HG03342 (cell line): ENCODE measurements around the gene C18orf32.
"Not testable (repeated sequence)": the region's sequence is repeated elsewhere in the genome, so short reads cannot be mapped to it uniquely, and the experiment has no call there.

Source experiments
- ATAC-seq: cut with Tn5 transposase; IDR thresholded peaks from one replicate; pipeline ENCODE4 v1.9.1; 2021; ENCODE audit warnings: mild to moderate bottlenecking, moderate library complexity; ENCODE audit not compliant: unreplicated experiment

C18orf32 gene

GRCh38 chr18:49503931-49504330 is 16.9 kb upstream of the C18orf32 start:
- no peak for ATAC-seq

DNA sequence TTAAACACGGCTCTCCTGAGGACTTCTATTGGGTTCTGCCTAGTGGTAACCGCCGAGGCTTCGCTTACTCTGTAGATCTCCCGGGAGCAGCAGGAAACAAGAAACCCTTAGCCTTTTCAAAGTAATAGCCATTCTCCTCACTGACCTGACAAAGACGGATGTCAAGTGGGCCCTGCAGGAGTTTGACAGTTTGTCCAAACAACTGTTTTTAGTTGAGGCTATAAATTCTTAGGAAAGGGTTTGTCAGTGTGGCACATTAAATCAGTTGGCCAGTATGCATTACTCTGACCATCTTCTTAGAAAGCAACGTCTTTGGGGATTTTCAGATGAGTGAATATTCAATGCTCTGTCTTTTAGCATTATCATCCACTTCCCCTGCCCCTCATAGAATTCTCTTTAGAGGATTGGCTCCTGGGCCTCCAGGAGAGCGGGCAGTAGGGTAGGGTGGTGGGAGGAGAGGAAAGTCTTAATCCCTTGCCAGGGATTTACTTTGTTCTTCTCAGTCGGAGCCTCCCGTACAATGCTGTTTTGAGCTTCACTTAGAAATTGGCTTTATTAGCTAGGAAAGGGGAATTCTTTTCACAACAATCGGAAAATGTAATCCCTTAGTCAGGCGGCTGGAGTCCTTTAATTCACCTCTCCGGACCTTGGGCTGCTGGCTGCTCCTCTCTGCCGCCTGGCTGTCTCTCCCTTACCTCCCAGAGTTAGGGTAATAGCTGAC is 13.3 kb upstream of the C18orf32 start:
- ATAC-seq, result no peak

GRCh38 chr18:49499046-49499637 is 12.1 kb upstream of the C18orf32 start:
- ATAC-seq, result no peak

GRCh38 chr18:49495480-49495879 is 8.4 kb upstream of the C18orf32 start:
- ATAC-seq, result no peak

GRCh38 chr18:49495076-49495475 is 8.0 kb upstream of the C18orf32 start:
- ATAC-seq, result no peak

- ATAC-seq, result no peak
Measured at GRCh38 chr18:49494660-49495059, 7.6 kb upstream of the C18orf32 start.

DNA sequence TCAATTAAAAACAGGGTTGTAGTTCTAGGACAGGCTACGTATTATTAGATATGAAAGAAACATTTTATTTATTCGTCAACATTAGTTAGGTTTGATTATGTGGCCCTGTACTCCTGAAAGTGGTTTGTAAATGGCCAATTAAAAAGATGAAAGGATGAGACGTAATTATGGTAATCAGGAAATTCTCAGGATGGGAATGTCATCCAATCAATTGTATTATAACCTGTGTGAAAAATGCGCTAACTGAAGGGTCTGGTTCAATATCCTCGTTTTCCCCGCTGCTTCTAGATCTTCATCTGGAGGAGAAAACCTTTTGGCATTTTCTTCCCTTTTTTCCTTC is 5.6 kb upstream of the C18orf32 start:
- no peak for ATAC-seq

DNA sequence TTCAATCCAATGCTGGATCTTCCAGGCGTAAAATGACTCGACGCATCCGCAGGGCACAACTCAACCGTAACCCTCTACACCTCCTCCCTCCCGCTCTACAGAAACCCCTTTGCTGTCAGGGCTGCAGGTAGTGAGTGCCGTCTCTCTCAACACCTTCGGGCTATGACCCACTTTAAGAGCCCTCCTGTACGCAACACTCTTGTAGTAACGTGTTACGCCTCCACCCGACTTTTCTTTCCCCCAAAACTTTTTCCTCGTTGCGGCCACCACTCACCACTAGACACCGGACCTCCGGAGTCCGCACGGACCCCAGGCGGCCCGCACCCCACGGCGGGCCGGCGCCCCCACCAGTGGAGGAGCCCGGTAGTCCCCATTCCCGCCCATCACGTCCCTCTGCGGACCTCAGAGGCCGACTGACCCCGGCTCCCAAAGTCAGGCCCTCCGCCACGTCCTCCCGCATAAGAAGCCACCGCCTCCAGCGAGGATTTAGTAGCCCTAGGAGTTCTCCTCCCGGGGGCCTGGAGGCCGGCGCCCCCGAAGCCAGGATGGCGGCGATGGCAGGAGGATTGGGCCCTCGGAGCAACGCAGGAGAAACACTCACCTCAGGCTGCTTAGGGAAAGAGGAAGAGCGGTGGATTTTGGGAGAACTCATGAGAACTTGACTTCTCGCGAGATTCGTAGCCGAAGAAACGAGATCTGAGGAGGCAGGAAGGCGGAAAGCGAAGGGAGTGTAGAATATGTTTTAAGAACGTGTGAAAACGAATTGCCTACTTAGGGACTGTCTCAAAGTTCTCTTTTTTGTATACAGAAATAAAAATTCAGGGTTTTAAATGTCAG is 5.0 kb upstream of the C18orf32 start, which contains the start of gene RPL17:
Gene RPL17 (minus strand): TSS at position 609 of the 837 bp plus-strand sequence.
- peak; percentile 70 for ATAC-seq

DNA sequence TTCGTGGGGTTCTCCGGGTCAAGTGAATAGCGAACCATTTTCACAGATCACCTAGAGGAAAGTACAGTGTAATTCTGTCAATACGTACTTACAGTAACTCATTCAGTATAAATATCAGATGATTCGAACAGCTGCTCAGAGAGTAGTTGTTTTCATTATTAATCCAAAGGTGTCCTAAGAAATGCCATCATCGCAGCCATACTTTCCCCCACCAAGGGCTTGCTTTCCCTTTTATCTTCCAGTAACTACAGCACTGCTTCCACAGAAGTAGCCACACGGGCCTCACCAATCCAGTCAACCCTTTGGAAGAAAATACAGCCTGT is 4.5 kb upstream of the C18orf32 start:
- ATAC-seq, result no peak

- no peak for ATAC-seq
Measured at GRCh38 chr18:49490246-49490762, 3.3 kb upstream of the C18orf32 start.

- no peak for ATAC-seq
Measured at GRCh38 chr18:49487711-49488310, 777 bp upstream of the C18orf32 start.

GRCh38 chr18:49486606-49486952 is 455 bp downstream of the C18orf32 start:
- ATAC-seq, result no peak

DNA sequence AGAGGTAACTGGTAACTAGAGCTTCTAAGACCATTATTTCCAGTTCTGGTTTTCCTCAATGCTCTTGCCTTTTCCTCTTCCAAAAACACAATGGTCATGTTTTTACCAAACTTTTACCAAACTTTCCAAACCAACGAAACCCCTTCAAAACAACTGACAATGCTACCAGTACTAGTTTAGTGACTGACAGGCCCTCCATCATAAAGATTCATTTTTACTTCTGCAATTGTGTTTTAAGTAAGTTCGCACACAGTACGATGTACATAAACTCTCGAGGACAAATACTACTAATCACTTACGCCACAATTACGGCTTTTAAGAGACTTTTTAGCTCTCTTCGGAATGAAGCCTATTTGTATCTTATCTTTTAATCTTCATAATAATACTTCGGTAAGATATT is 900 bp downstream of the C18orf32 start:
- ATAC-seq, result no peak

- ATAC-seq, result no peak
Measured at GRCh38 chr18:49483198-49483597, 3.8 kb downstream of the C18orf32 start.

DNA sequence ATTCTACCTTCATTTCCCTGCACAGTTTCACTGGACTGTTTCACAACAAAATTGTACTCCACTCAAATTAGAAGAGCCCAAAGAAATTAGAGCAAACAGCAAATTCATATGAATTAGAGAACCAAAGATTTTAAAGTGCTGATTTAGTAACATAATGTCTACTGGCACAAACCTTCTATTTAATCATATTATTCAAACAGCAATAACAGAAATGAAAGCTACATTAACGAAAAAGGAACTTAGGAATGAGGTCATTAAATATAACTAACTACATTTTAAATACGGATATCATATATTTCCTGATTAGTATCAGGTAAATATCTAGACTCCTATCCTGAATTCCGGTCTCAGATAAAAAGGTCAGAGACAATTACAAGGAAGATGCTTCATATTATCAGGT is 5.1 kb downstream of the C18orf32 start:
- no peak for ATAC-seq

DNA sequence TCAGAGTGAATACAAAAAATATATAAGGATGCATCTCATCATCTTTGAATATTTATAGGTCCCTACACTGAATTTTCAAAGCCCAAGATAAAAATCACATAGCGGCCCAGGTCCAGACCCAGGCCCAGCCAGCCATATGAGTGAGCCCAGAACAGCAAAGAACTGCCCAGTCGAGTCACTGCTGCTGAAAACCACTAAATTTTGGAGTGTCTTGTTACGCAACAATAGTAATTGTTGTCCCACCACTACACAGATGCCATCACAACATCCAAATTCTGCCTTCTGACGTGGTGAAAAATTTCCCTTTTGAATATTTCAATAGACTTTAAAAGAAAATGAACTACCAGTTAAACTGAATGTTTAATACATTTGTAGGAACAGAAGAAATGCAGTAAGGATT is 5.7 kb downstream of the C18orf32 start:
- ATAC-seq, result no peak

DNA sequence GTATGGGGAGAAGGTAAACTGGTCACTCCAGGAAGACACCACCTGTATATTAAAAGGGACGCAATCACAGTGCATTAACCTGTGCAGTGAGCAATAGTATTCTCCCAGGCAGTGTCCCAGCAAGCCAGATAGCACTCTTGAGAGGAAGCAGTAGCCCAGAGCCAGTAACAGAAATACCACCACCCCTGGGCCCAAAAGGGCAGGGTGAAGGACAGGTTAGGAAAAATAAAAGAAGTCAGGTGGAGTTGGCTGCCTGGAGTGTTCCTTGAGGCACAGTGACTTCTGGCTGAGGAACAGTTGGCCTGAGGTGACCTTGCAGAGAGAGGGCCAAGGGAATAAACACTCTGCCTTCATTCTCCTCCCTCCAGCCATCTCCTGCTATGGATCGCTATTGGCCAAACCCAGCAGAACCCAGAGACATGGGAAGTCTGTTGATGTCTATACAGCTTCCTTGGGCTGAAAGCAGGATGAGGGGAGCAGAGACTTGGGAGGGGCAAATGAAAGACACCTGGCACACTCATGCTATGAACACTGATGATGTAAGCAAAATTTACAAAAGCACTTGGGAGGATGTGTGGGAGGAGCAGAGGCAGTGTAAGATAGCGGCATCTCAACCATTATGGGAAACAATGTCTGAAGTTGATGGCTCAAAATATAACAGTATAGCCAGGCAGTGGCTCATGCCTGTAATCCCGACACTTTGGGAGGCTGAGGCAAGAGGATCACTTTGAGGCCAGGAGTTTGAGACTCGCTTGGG is 7.5 kb downstream of the C18orf32 start:
- ATAC-seq, result no peak

DNA sequence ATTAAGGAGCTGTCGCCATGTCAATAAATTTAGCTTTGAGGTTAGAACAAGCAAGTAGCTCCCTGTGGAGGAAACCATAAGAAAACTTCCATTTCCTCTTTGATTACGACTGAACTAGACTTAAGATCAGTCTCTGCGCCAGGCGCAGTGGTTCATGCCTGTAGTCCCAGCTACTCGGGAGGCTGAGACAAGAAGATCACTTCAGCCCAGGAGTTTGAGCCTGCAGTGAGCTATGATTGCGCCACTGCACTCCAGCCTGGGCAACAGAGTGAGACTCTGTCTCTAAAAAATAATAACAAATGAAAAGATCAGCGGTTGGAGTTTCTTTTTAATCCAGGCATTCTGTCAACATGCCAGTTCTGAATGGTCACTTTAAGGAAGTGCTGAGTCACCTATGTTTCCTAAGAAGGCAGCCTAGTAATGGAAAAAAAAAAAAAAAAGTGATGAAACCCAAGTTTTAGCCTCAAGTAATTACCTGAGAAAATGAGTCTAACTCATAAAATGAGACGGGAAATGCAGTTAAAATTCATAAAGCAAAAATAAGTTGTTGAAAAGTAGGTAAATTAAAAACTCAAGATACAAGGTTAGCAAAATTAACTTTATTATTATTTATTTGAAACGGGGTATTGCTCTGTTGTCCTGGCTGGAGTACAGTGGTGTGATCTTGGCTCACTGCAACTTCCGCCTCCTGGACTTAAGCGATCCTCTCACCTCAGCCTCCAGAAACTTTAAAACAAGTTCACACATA is 10.2 kb downstream of the C18orf32 start:
- no peak for ATAC-seq

DNA sequence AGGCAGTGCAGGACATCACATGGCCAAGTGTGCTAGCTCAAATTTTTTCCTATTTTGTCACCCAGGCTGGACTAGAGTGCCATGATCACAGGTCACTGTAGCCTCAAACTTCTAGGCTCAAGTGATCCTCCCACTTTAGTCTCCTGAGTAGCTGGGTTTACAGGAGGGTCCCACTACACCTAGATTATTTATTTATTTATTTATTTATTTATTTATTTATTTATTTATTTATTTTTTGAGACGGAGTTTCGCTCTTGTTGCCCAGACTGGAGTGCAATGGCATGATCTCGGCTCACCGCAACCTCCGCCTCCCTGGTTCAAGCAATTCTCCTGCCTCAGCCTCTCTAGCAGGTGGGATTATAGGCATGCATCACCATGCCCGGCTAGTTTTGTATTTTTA is 12.1 kb downstream of the C18orf32 start:
- not testable (repeated sequence) for ATAC-seq

DNA sequence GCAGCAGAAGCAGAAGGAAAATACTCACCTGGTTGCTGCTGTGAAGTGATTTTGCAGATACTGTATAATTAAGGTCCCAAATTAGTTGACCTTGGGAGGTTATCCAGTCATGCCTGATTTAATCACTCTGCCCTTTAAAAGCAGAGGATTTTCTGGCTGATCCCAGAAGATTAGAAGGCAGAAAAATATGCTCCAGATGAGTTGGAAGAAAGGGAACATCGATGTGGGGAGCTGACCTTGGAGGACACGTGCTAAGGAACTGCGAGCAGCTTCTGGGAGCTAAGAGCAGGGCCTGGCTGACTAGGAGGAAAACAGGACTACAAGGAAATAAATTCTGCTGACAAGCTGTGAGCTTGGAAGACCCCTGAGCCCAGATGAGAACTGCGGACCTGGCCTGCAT is 13.3 kb downstream of the C18orf32 start:
- ATAC-seq, result no peak
